Measurements from ENCODE around the gene ANKRD52. TPM values are rescaled to one million over a fixed set of nuclear protein-coding genes. Genes with fewer than 3 reads are reported as not detected.

ANKRD52 gene
- total RNA-seq, 2 experiments from 2014 or later, result 29.2 to 31.0 TPM

Other genes with a start within 250 kb of the ANKRD52 start
- gene IKZF4, start 237.3 kb downstream of the ANKRD52 start, total RNA-seq, result 10 to 100 TPM; 14.9 to 16.3 TPM
- 10 to 100 TPM; 33.9 to 64.0 TPM for gene RPS26, start 216.5 kb downstream of the ANKRD52 start, total RNA-seq
- under 1 TPM; 0.32 to 0.57 TPM for gene ERBB3, start 178.2 kb downstream of the ANKRD52 start, total RNA-seq
- 100 to 1,000 TPM; 446 to 695 TPM for gene PA2G4, start 153.8 kb downstream of the ANKRD52 start, total RNA-seq
- gene RPL41, start 141.8 kb downstream of the ANKRD52 start, total RNA-seq, result 1,000 to 10,000 TPM; 5,101 to 9,949 TPM
- gene ZC3H10, start 140.1 kb downstream of the ANKRD52 start, total RNA-seq, result 1 to 10 TPM; 6.4 to 6.5 TPM
- 100 to 1,000 TPM; 132 to 160 TPM for gene ESYT1, start 130.1 kb downstream of the ANKRD52 start, total RNA-seq
- gene MYL6B, start 105.8 kb downstream of the ANKRD52 start, total RNA-seq, result 10 to 100 TPM; 76.3 to 79.3 TPM
- 100 to 1,000 TPM; 692 to 918 TPM for gene MYL6, start 100.0 kb downstream of the ANKRD52 start, total RNA-seq
- 100 to 1,000 TPM in 1 of 2 experiments, 10 to 100 TPM in 1; 96.9 to 123 TPM for gene SMARCC2, start 68.9 kb downstream of the ANKRD52 start, total RNA-seq
- 10 to 100 TPM; 25.2 to 28.8 TPM for gene RNF41, start 36.5 kb downstream of the ANKRD52 start, total RNA-seq
- gene NABP2, start 34.0 kb downstream of the ANKRD52 start, total RNA-seq, result 10 to 100 TPM; 69.1 to 76.0 TPM
- gene SLC39A5, start 28.3 kb downstream of the ANKRD52 start, total RNA-seq, result 1 to 10 TPM in 1 of 2 experiments, under 1 TPM in 1; 0.53 to 1.3 TPM
- gene COQ10A, start 8.6 kb upstream of the ANKRD52 start, total RNA-seq, result 1 to 10 TPM; 5.2 to 7.5 TPM
- 100 to 1,000 TPM; 197 to 293 TPM for gene CS, start 41.9 kb upstream of the ANKRD52 start, total RNA-seq
- gene CNPY2, start 57.6 kb upstream of the ANKRD52 start, total RNA-seq, result 10 to 100 TPM; 77.4 to 82.6 TPM
- 10 to 100 TPM; 54.6 to 62.5 TPM for gene PAN2, start 75.6 kb upstream of the ANKRD52 start, total RNA-seq
- gene IL23A, start 80.5 kb upstream of the ANKRD52 start, total RNA-seq, result 10 to 100 TPM; 18.5 to 21.6 TPM
- gene STAT2, start 101.7 kb upstream of the ANKRD52 start, total RNA-seq, result 100 to 1,000 TPM; 116 to 124 TPM
- gene APOF, start 104.5 kb upstream of the ANKRD52 start, total RNA-seq, result not detected
- 10 to 100 TPM; 46.3 to 47.3 TPM for gene TIMELESS, start 191.0 kb upstream of the ANKRD52 start, total RNA-seq
- gene MIP, start 196.3 kb upstream of the ANKRD52 start, total RNA-seq, result not detected
- 1 to 10 TPM; 3.1 TPM for gene SPRYD4, start 210.2 kb upstream of the ANKRD52 start, total RNA-seq
- 1 to 10 TPM; 8.7 TPM for gene GLS2, start 229.8 kb upstream of the ANKRD52 start, total RNA-seq

Measured in activated CD4-positive, alpha-beta T cell treated with anti-CD3 and anti-CD28 coated beads for 36 hours (primary cell).